HUES6 (cell line): Measurements from ENCODE around the gene UBE2D4.
A peak's percentile ranks its signal among the peaks of the same experiment; 100 is the strongest.
"Not testable (repeated sequence)": the region's sequence is repeated elsewhere in the genome, so short reads cannot be mapped to it uniquely, and the experiment has no call there.

ENCODE experiments used
- H3K27ac ChIP-seq: 2 replicates; pipeline ENCODE4 v1.7.0; 2013; ENCODE audit warnings: low read depth, mild to moderate bottlenecking, low read length, inconsistent platforms
- H3K27me3 ChIP-seq: 2 replicates; pipeline ENCODE4 v1.6.1; 2013; ENCODE audit warnings: low read length; ENCODE audit not compliant: control insufficient read depth, insufficient read depth
- H3K36me3 ChIP-seq: 2 replicates; pipeline ENCODE4 v1.6.1; 2013; ENCODE audit warnings: low read length; ENCODE audit not compliant: control insufficient read depth, insufficient read depth
- H3K4me1 ChIP-seq: 2 replicates; pipeline ENCODE4 v1.6.1; 2013; ENCODE audit warnings: low read length; ENCODE audit not compliant: control insufficient read depth, insufficient read depth
- H3K4me3 ChIP-seq: 2 replicates; pipeline ENCODE4 v1.5.1; 2013; ENCODE audit warnings: low read depth, low read length
- H3K9ac ChIP-seq: one replicate; pipeline ENCODE4 v1.6.1; 2013; ENCODE audit warnings: mild to moderate bottlenecking, low read length
- H3K9me3 ChIP-seq: 2 replicates; pipeline ENCODE4 v1.6.1; 2013; ENCODE audit warnings: low read depth, low read length; ENCODE audit not compliant: control insufficient read depth, insufficient read depth

UBE2D4 gene

GRCh38 chr7:43974033-43974573 lies 47.9 kb downstream of the UBE2D4 start:
- not testable (repeated sequence) for H3K4me3 ChIP-seq, H3K4me1 ChIP-seq, H3K9me3 ChIP-seq, H3K9ac ChIP-seq, H3K27ac ChIP-seq, H3K36me3 ChIP-seq, H3K27me3 ChIP-seq

- not testable (repeated sequence) for H3K27me3 ChIP-seq, H3K9me3 ChIP-seq, H3K27ac ChIP-seq, H3K4me1 ChIP-seq, H3K36me3 ChIP-seq, H3K4me3 ChIP-seq, H3K9ac ChIP-seq
Observed at GRCh38 chr7:43974725-43975482, 48.7 kb downstream of the UBE2D4 start.

GRCh38 chr7:43977525-43977924 lies 51.3 kb downstream of the UBE2D4 start:
- Histone ChIP-seq H3K4me3 (no peak overlapping the region), H3K4me1 (no peaks in the 10 kb centered on the region), H3K27me3 (no peaks in the 10 kb centered on the region), H3K9ac (no peak overlapping the region), H3K27ac (no peak overlapping the region), H3K36me3 (no peaks in the 10 kb centered on the region), H3K9me3 (no peaks in the 10 kb centered on the region)

DNA sequence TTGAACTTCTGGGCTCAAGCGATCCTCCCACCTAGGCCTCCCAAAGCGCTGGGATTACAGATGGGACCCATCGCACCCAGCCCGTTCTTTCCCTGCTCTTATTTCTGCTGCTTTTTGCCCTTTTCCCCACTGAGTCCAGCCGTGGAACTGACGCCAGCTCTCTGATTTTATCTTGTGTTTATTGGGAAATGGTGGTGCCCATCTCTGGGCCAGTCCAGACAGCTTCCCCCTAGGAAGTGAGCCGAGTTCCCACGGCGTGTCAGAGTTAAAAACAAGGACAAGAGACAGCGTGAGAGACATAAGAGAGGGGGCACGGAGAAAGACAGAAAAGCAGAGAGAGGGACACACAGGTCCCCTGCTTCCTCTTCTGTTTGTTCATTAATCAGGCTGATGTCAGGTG lies 51.9 kb downstream of the UBE2D4 start:
- not testable (repeated sequence) for H3K4me1 ChIP-seq, H3K27me3 ChIP-seq, H3K9ac ChIP-seq, H3K4me3 ChIP-seq, H3K9me3 ChIP-seq, H3K36me3 ChIP-seq, H3K27ac ChIP-seq

GRCh38 chr7:43982848-43983247 lies 56.6 kb downstream of the UBE2D4 start:
- not testable (repeated sequence) for H3K9me3 ChIP-seq, H3K27ac ChIP-seq, H3K9ac ChIP-seq, H3K4me3 ChIP-seq, H3K36me3 ChIP-seq, H3K27me3 ChIP-seq, H3K4me1 ChIP-seq

- not testable (repeated sequence) for H3K4me1 ChIP-seq, H3K27ac ChIP-seq, H3K9me3 ChIP-seq, H3K9ac ChIP-seq, H3K4me3 ChIP-seq, H3K27me3 ChIP-seq, H3K36me3 ChIP-seq
Observed at GRCh38 chr7:43983736-43984135, 57.5 kb downstream of the UBE2D4 start.

DNA sequence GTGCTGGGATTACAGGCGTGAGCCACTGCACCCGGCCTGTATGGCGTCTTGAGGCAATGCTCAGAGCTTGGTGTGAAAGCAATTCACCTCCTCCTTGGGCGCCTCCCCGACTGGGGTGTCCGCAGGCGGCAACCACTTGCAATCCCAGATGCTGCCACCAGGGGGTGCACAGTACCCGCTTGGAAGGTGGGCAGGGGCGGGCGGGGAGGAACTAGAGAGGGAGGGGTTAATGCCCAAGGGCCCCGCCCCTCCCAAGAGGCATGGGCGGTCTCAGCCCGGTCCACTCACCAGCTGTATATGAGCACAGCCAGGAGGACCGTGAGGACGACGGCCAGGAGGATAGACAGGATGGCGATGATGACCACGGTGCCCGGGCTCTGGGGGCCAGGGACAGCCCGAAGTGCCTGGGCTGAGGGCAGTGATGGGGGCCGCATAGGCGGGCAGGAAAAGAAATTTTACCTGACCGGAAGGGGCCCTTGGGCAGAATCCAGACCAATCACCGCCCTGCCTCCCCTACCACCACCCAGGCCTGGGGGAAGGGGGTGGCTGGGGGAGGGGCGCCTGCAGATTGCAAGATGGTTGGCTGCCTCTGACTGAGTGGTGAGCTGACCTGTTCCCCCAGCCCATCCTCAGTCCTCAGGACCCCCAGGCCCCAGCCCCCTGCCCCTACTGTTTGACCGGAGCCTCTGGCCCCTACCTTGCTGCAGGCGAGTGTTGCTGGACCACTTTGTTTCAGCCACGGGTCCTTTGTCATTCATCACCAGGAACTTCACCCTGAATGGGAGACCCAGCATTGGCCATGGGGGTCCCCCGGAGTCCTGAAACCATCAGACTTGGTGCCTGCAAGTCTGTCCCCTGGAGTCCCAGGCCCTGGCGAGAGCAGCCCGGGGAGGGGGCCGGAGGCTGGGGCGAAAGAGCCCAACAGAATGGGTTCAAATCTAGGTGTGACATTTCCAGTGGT lies 59.9 kb downstream of the UBE2D4 start:
- not testable (repeated sequence) for H3K27me3 ChIP-seq, H3K4me1 ChIP-seq, H3K27ac ChIP-seq, H3K9ac ChIP-seq, H3K36me3 ChIP-seq, H3K9me3 ChIP-seq
- peak overlapping the region; percentile 54 for H3K4me3 ChIP-seq

DNA sequence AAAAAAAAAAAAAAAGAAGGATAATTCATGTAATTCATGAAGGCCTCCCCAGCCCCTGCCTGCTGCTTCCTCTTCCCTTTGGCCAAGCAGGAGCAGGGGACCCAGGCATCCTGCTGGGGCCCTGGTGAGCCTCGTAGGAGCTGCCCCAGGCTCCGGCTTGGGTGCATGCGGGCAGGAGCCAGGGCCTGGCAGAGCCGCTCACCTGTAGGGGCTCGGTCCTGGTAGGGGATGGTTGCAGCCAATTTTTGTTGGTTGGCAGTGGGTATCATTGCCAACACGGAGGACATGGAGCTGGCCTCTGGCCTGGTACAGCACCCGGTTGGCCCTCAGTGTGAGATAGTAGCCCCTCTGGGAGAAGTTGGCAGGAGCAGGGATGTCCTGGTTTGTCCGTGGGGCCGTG lies 61.2 kb downstream of the UBE2D4 start:
- not testable (repeated sequence) for H3K27me3 ChIP-seq, H3K36me3 ChIP-seq, H3K4me3 ChIP-seq, H3K4me1 ChIP-seq, H3K9me3 ChIP-seq, H3K27ac ChIP-seq, H3K9ac ChIP-seq

DNA sequence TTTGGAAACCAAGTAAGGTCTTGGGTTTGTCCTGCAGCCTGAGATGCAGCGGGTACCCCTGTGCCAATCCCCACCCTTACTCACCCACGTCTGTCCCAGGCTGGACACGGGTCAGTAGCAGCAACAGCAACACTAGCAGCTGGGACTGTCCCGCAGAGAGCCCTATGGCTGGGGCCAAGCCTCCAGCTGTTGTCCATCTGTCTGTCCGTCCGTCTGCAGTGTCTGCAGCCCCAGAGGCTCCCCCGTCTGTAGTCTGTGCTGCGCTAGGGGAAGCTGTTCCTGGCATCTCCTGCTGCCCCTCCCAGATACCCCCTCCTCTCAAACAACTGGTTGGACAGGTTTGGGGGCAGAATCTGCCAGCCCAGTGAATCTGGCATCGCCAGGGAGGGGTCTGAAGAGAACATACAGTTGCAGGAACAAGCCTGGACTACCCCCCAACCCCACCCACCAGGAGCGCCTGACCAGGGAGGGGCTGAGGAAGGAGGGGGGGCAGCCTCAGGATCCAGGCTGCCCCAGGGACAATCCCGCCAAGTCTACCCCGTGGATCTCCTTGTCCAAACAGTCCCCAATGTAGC lies 63.9 kb downstream of the UBE2D4 start:
- H3K9me3 ChIP-seq, H3K27ac ChIP-seq, H3K27me3 ChIP-seq, H3K9ac ChIP-seq, H3K4me1 ChIP-seq, H3K4me3 ChIP-seq, H3K36me3 ChIP-seq: not testable (repeated sequence)

DNA sequence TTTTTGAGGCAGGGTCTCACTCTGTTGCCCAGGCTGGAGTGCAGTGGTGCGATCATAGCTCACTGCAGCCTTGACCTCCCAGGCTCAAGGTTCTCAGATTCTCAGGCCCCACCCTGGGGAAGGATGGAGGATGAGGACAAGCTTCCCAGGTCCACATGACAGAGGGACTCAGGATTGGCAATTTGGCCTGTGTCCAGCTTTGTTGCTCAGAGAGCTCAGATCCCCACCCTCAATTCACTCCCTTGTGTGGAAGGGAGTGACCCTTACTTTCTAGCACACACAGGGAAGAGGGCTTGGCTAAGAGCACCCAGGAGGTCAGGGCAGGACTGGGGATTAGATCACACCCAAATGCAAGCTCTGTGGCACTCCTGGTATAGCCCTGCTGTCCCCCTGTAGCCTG lies 64.6 kb downstream of the UBE2D4 start:
- not testable (repeated sequence) for H3K9me3 ChIP-seq, H3K4me3 ChIP-seq, H3K27ac ChIP-seq, H3K4me1 ChIP-seq, H3K27me3 ChIP-seq, H3K9ac ChIP-seq, H3K36me3 ChIP-seq

DNA sequence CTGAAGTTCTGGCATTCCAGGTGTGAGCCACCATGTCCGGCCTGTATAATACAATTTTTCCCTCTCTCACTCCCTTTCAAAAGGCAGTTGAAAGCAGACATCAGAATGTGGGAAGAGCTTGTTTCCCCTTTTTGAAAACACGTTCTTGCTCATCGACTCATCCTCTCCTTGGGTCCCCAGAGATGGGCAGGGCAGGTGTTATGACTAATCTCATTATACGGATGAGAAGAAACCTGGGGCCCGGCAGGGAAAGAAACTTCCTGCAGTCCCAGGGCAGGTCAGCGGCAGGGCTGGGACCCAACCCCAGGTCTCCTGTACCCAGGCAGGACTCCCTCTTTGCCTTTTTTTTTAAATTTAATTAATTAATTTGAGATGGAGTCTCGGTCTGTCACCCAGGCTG lies 66.7 kb downstream of the UBE2D4 start:
- not testable (repeated sequence) for H3K9me3 ChIP-seq, H3K36me3 ChIP-seq, H3K4me3 ChIP-seq, H3K27ac ChIP-seq, H3K9ac ChIP-seq, H3K27me3 ChIP-seq, H3K4me1 ChIP-seq
